HepG2 (cell line): ENCODE results near the gene BRD2. TPM values are rescaled to one million over a fixed set of nuclear protein-coding genes. Genes with fewer than 3 reads are reported as not detected.

ENCODE experiments used
- AGO2 ChIP-seq: fragments of 200-400 bp; formaldehyde crosslinking; optimal IDR thresholded peaks from 2 replicates; pipeline ENCODE3; 2017; ENCODE audit warnings: mild to moderate bottlenecking, low read depth, low read length, moderate library complexity
- CHD2 ChIP-seq: IDR thresholded peaks from 2 replicates; pipeline ENCODE4 v1.6.1; 2011; ENCODE audit warnings: low read depth, low read length, improper control_type of control experiment
- GMEB2 ChIP-seq: IDR thresholded peaks from 2 replicates; pipeline ENCODE4 v1.6.1; 2016; ENCODE audit warnings: missing biosample characterization, missing genetic modification reagents, low read depth
- GTF3A ChIP-seq: sonication (generic); formaldehyde crosslinking; conservative IDR thresholded peaks from 2 replicates; pipeline ENCODE4 v1.4.0; 2020; ENCODE audit warnings: mild to moderate bottlenecking, missing genetic modification reagents
- MBD4 ChIP-seq: IDR thresholded peaks from 2 replicates; pipeline ENCODE4 v1.6.1; 2012; ENCODE audit warnings: low read length, inconsistent platforms, borderline replicate concordance
- PRMT3 ChIP-seq: sonication (generic); formaldehyde crosslinking; IDR thresholded peaks from 2 replicates; pipeline ENCODE4 v1.8.1; 2022; ENCODE audit warnings: low read depth, mild to moderate bottlenecking, moderate library complexity, missing genetic modification reagents, borderline replicate concordance
- RNF2 ChIP-seq: fragments of 450-650 bp; conservative IDR thresholded peaks from 2 replicates; pipeline ENCODE4 v1.6.1; 2016; ENCODE audit warnings: low read depth
- ZNF33A ChIP-seq: sonication (generic); formaldehyde crosslinking; IDR thresholded peaks from 2 replicates; pipeline ENCODE4 v1.5.1; 2020; ENCODE audit warnings: missing genetic modification reagents, mild to moderate bottlenecking, moderate library complexity, borderline replicate concordance
- ZNF567 ChIP-seq: sonication (generic); formaldehyde crosslinking; IDR thresholded peaks from 2 replicates; pipeline ENCODE4 v1.8.1; 2023; ENCODE audit warnings: mild to moderate bottlenecking, missing genetic modification reagents, borderline replicate concordance
- polyA plus RNA-seq, 8 experiments: library from polyadenylated mRNA; depleted of rRNA in 3 of 8; stranded (reverse) in 7 of 8; unstranded in 1 of 8; fragments of >200 nt; fragmentation: Illumina TruSeq in 4 of 8; extraction: Trizol in 4 of 8; gene quantifications; 2 replicates each; pipeline versions ENCODE4 v1.2.1 to v1.2.3, GENCODE V29; 2011 to 2016; ENCODE audit warnings: low read depth in 4 of 8, missing spikeins in 1 of 8, mixed read lengths in 1 of 8; ENCODE audit not compliant: insufficient read depth in 1 of 8
- total RNA-seq, 5 experiments: library from RNA; depleted of rRNA; stranded (reverse); fragments of >200 nt; fragmentation: Illumina TruSeq; extraction: Trizol; gene quantifications; 2 replicates each; pipeline ENCODE4 v1.2.3, GENCODE V29; 2016; ENCODE audit warnings: low read depth in 1 of 5
- TF ChIP-seq, protein P1 (sequence below): sonication (generic); formaldehyde crosslinking; IDR thresholded peaks from 2 replicates; pipeline ENCODE4 v1.4.0; 2020; ENCODE audit warnings: missing genetic modification reagents, mild to moderate bottlenecking, borderline replicate concordance

Gene BRD2
- total and polyA plus RNA-seq, 2 of the 13 experiments (the other 11 are each of a cell fraction or from before 2014, with no cell fraction given), result 143 to 202 TPM

DNA sequence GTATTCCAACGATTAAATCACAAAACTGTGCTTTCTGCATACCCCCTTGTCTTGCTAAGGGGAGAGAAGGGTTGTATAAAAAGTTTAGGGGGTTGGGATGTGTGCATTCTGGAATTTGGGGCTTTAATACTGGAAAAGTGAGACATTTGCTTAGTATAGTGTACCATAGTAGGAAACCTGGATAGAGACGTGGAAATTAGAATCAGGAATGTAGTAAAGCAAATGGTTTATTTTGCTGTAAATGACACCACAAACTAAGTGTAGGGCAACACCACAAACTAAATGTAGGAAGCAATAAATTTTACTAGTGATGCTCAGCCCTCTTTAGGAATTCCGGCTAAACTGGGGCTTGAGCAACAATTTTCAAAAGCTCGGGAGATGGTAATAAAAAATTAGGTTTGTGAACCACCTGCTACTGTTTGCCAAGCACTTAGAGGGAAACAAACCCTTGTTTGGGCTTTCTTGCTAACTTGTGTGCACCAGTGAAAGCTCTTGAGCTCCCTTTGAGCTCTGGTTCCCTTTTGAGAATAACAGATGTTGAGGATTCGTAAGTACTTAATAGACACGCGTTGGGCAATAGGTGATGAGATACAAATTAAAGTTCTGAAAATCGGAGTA, 13.8 kb downstream of the BRD2 start (continued):
- TF ChIP-seq PRMT3 (CRISPR knock-in tag) (no peak), CHD2 (no peak), ZNF567 (no peak), AGO2 (peak; percentile 13), GMEB2 (no peak), GTF3A (no peak), MBD4 (0 out of 2 replicates have a peak, but pooled peaks have one; percentile 2), ZNF33A (no peak), RNF2 (no peak)
- TF ChIP-seq, protein P1, sequence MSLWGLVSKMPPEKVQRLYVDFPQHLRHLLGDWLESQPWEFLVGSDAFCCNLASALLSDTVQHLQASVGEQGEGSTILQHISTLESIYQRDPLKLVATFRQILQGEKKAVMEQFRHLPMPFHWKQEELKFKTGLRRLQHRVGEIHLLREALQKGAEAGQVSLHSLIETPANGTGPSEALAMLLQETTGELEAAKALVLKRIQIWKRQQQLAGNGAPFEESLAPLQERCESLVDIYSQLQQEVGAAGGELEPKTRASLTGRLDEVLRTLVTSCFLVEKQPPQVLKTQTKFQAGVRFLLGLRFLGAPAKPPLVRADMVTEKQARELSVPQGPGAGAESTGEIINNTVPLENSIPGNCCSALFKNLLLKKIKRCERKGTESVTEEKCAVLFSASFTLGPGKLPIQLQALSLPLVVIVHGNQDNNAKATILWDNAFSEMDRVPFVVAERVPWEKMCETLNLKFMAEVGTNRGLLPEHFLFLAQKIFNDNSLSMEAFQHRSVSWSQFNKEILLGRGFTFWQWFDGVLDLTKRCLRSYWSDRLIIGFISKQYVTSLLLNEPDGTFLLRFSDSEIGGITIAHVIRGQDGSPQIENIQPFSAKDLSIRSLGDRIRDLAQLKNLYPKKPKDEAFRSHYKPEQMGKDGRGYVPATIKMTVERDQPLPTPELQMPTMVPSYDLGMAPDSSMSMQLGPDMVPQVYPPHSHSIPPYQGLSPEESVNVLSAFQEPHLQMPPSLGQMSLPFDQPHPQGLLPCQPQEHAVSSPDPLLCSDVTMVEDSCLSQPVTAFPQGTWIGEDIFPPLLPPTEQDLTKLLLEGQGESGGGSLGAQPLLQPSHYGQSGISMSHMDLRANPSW, result no peak
